ENCODE measurements around the gene OST4. TPM values are rescaled to one million over a fixed set of nuclear protein-coding genes. Genes with fewer than 3 reads are reported as not detected.

The OST4 gene
- total and polyA plus RNA-seq, 2 donors from 2014 or later, result 260 to 718 TPM

GRCh38 chr2:27059141-27059820 is 12.2 kb downstream of the OST4 start:
- Histone ChIP-seq H3K27me3 (ENCODE audit: control insufficient read depth, insufficient read depth, low read length) (no peaks in the 10 kb centered on the region), H3K36me3 (ENCODE audit: control insufficient read depth in 2 of 3, insufficient read depth in 3 of 3, low read length in 3 of 3) (peaks cover 3 to 26% (median 14%) of the 10 kb centered on the region in 3 donors), H3K4me3 (ENCODE audit: low read length in 3 of 3) (no peak overlapping the region), H3K9me3 (ENCODE audit: control insufficient read depth in 2 of 3, insufficient read depth in 1 of 3, low read length in 3 of 3) (no peaks in the 10 kb centered on the region), H3K27ac (ENCODE audit: low read depth in 2 of 2, low read length in 2 of 2) (no peak overlapping the region), H3K9ac (ENCODE audit: low read length in 3 of 3) (no peak overlapping the region), H3K4me1 (ENCODE audit: control insufficient read depth in 2 of 3, insufficient read depth in 2 of 3, low read depth in 1 of 3, low read length in 3 of 3) (no peaks in the 10 kb centered on the region)
- TF ChIP-seq, protein P1, sequence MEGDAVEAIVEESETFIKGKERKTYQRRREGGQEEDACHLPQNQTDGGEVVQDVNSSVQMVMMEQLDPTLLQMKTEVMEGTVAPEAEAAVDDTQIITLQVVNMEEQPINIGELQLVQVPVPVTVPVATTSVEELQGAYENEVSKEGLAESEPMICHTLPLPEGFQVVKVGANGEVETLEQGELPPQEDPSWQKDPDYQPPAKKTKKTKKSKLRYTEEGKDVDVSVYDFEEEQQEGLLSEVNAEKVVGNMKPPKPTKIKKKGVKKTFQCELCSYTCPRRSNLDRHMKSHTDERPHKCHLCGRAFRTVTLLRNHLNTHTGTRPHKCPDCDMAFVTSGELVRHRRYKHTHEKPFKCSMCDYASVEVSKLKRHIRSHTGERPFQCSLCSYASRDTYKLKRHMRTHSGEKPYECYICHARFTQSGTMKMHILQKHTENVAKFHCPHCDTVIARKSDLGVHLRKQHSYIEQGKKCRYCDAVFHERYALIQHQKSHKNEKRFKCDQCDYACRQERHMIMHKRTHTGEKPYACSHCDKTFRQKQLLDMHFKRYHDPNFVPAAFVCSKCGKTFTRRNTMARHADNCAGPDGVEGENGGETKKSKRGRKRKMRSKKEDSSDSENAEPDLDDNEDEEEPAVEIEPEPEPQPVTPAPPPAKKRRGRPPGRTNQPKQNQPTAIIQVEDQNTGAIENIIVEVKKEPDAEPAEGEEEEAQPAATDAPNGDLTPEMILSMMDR (IDR thresholded peaks at IDR 0.05; ENCODE audit: borderline replicate concordance, extremely low read depth, insufficient read depth), result no peak
- intact Hi-C loops (cut with DNase I), result no loop called here
- no peak for FAIRE-seq
- DNase-seq, result no peak

DNA sequence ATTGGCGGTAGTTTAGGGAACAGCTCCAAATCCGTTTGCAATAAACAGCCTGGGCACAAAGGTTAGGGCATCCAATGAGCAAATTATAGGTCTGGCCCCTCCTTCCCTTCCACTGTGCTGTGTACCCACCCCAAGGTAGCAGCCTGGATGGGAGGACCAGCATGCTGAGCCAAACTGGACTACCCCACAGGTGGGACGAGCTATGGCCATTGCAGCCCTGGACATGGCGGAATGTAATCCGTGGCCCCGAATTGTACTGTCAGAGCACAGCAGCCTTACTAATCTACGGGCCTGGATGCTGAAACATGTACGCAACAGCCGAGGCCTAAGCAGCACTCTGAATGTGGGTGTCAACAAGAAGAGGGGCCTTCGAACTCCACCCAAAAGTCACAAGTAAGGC is 13.2 kb downstream of the OST4 start:
- TF ChIP-seq, protein P1 (IDR thresholded peaks at IDR 0.05; ENCODE audit: borderline replicate concordance, extremely low read depth, insufficient read depth), result no peak

GRCh38 chr2:27057184-27057583 is 14.3 kb downstream of the OST4 start:
- TF ChIP-seq, protein P1 (IDR thresholded peaks at IDR 0.05; ENCODE audit: borderline replicate concordance, extremely low read depth, insufficient read depth), result no peak
- no peak overlapping the region for H3K27ac ChIP-seq (ENCODE audit: low read depth in 2 of 2, low read length in 2 of 2)
- DNase-seq (no peak), FAIRE-seq (no peak)
- no peaks in the 10 kb centered on the region for H3K27me3 ChIP-seq (ENCODE audit: control insufficient read depth, insufficient read depth, low read length)
- H3K9ac ChIP-seq (ENCODE audit: low read length in 3 of 3), result no peak overlapping the region
- intact Hi-C loops (cut with DNase I), result no loop called here
- H3K4me3 ChIP-seq (ENCODE audit: low read length in 3 of 3), result no peak overlapping the region
- H3K36me3 ChIP-seq (ENCODE audit: control insufficient read depth in 2 of 3, insufficient read depth in 3 of 3, low read length in 3 of 3), result peaks cover 3 to 34% (median 14%) of the 10 kb centered on the region in 3 donors
- peaks cover 0 to under 1% (median 0%) of the 10 kb centered on the region in 3 donors for H3K4me1 ChIP-seq (ENCODE audit: control insufficient read depth in 2 of 3, insufficient read depth in 2 of 3, low read depth in 1 of 3, low read length in 3 of 3)
- H3K9me3 ChIP-seq (ENCODE audit: control insufficient read depth in 2 of 3, insufficient read depth in 1 of 3, low read length in 3 of 3), result no peaks in the 10 kb centered on the region

More for the DNA sequence above, 13.2 kb downstream of the OST4 start:
- Histone ChIP-seq H3K9ac (ENCODE audit: low read length in 3 of 3) (no peak overlapping the region), H3K36me3 (ENCODE audit: control insufficient read depth in 2 of 3, insufficient read depth in 3 of 3, low read length in 3 of 3) (peaks cover 3 to 34% (median 14%) of the 10 kb centered on the region in 3 donors), H3K9me3 (ENCODE audit: control insufficient read depth in 2 of 3, insufficient read depth in 1 of 3, low read length in 3 of 3) (no peaks in the 10 kb centered on the region), H3K4me3 (ENCODE audit: low read length in 3 of 3) (no peak overlapping the region), H3K27me3 (ENCODE audit: control insufficient read depth, insufficient read depth, low read length) (no peaks in the 10 kb centered on the region), H3K4me1 (ENCODE audit: control insufficient read depth in 2 of 3, insufficient read depth in 2 of 3, low read depth in 1 of 3, low read length in 3 of 3) (no peaks in the 10 kb centered on the region), H3K27ac (ENCODE audit: low read depth in 2 of 2, low read length in 2 of 2) (no peak overlapping the region)
- intact Hi-C loops (cut with DNase I), result no loop called here
- FAIRE-seq (no peak), DNase-seq (no peak)

Data from kidney (tissue), 14 donors.